GM12872 (cell line): ENCODE results near the gene SOBP.

ENCODE experiments used
- CTCF ChIP-seq: IDR thresholded peaks from 3 replicates; pipeline ENCODE4 v1.5.1; 2011; ENCODE audit warnings: low read depth, mild to moderate bottlenecking, low read length, moderate library complexity; ENCODE audit not compliant: insufficient read depth

Gene SOBP

GRCh38 chr6:107510108-107510507 is 20.2 kb downstream of the SOBP start:
- TF ChIP-seq CTCF = no peak

GRCh38 chr6:107511511-107511993 is 21.6 kb downstream of the SOBP start:
- TF ChIP-seq CTCF = no peak

- TF ChIP-seq CTCF = no peak
These were observed 23.3 kb downstream of the SOBP start for GRCh38 chr6:107513214-107513613.

GRCh38 chr6:107515955-107516354 is 26.0 kb downstream of the SOBP start:
- no peak for TF ChIP-seq CTCF

- no peak for TF ChIP-seq CTCF
These were observed 27.4 kb downstream of the SOBP start for GRCh38 chr6:107517274-107517673.

- no peak for TF ChIP-seq CTCF
These were observed 33.3 kb downstream of the SOBP start for GRCh38 chr6:107523054-107523791.

GRCh38 chr6:107523794-107524193 is 33.9 kb downstream of the SOBP start:
- TF ChIP-seq CTCF = no peak
